Stimulated activated CD8-positive, alpha-beta memory T cell treated with anti-CD3 and anti-CD28 coated beads, Interleukin-2, amount 100 ng/mL, for 1 hour (primary cell): ENCODE data around the gene ELOVL6.
"Not testable (repeated sequence)": the region's sequence is repeated elsewhere in the genome, so short reads cannot be mapped to it uniquely, and the experiment has no call there.

Experiments used
- DNase-seq, 2 donors: peaks; one replicate each; pipeline ENCODE4 v3.0.0-alpha.2; 2020; ENCODE audit warnings: low read depth in 2 of 2

The ELOVL6 gene

GRCh38 chr4:110124711-110125110 lies 73.7 kb downstream of the ELOVL6 start:
- no peak for DNase-seq

- no peak for DNase-seq
Measured at GRCh38 chr4:110122201-110122600, 76.2 kb downstream of the ELOVL6 start.

GRCh38 chr4:110120506-110120905 lies 77.9 kb downstream of the ELOVL6 start:
- no peak for DNase-seq

GRCh38 chr4:110119880-110120279 lies 78.5 kb downstream of the ELOVL6 start:
- DNase-seq, result no peak

GRCh38 chr4:110119337-110119736 lies 79.1 kb downstream of the ELOVL6 start:
- DNase-seq, result no peak

GRCh38 chr4:110112056-110112455 lies 86.4 kb downstream of the ELOVL6 start:
- DNase-seq, result no peak

GRCh38 chr4:110109455-110109854 lies 89.0 kb downstream of the ELOVL6 start:
- DNase-seq, result no peak

GRCh38 chr4:110108960-110109359 lies 89.5 kb downstream of the ELOVL6 start:
- no peak for DNase-seq

- no peak for DNase-seq
Measured at GRCh38 chr4:110108422-110108821, 90.0 kb downstream of the ELOVL6 start.

- no peak for DNase-seq
Measured at GRCh38 chr4:110107866-110108265, 90.5 kb downstream of the ELOVL6 start.

GRCh38 chr4:110106931-110107296 lies 91.5 kb downstream of the ELOVL6 start:
- no peak for DNase-seq

- DNase-seq, result no peak
Measured at GRCh38 chr4:110104661-110105060, 93.8 kb downstream of the ELOVL6 start.

- no peak for DNase-seq
Measured at GRCh38 chr4:110099638-110100037, 98.8 kb downstream of the ELOVL6 start.

- no peak for DNase-seq
Measured at GRCh38 chr4:110096405-110096804, 102.0 kb downstream of the ELOVL6 start.

- DNase-seq, result no peak
Measured at GRCh38 chr4:110092646-110093045, 105.8 kb downstream of the ELOVL6 start.

- no peak for DNase-seq
Measured at GRCh38 chr4:110091434-110092140, 106.8 kb downstream of the ELOVL6 start.

GRCh38 chr4:110088670-110089069 lies 109.7 kb downstream of the ELOVL6 start:
- no peak for DNase-seq

GRCh38 chr4:110087070-110087708 lies 111.2 kb downstream of the ELOVL6 start:
- no peak for DNase-seq

- peak in 1 of 2 donors; percentile 12 for DNase-seq
Measured at GRCh38 chr4:110085131-110085530, 113.3 kb downstream of the ELOVL6 start.

- DNase-seq, result no peak
Measured at GRCh38 chr4:110084154-110084553, 114.3 kb downstream of the ELOVL6 start.

GRCh38 chr4:110078148-110078547 lies 120.3 kb downstream of the ELOVL6 start:
- DNase-seq, result not testable (repeated sequence)

- not testable (repeated sequence) for DNase-seq
Measured at GRCh38 chr4:110076828-110077227, 121.6 kb downstream of the ELOVL6 start.

GRCh38 chr4:110075891-110076290 lies 122.5 kb downstream of the ELOVL6 start:
- no peak for DNase-seq
